A204.1 (cell line): ENCODE results near the gene KCNG2.
"Not testable (repeated sequence)": the region's sequence is repeated elsewhere in the genome, so short reads cannot be mapped to it uniquely, and the experiment has no call there.

Experiments used
- FAIRE-seq: peaks from 2 replicates; lab custom pipeline; 2012; peaks lifted over from hg19 to GRCh38; lab: Jason Lieb, UNC

The KCNG2 gene, protein sequence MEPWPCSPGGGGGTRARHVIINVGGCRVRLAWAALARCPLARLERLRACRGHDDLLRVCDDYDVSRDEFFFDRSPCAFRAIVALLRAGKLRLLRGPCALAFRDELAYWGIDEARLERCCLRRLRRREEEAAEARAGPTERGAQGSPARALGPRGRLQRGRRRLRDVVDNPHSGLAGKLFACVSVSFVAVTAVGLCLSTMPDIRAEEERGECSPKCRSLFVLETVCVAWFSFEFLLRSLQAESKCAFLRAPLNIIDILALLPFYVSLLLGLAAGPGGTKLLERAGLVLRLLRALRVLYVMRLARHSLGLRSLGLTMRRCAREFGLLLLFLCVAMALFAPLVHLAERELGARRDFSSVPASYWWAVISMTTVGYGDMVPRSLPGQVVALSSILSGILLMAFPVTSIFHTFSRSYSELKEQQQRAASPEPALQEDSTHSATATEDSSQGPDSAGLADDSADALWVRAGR

DNA sequence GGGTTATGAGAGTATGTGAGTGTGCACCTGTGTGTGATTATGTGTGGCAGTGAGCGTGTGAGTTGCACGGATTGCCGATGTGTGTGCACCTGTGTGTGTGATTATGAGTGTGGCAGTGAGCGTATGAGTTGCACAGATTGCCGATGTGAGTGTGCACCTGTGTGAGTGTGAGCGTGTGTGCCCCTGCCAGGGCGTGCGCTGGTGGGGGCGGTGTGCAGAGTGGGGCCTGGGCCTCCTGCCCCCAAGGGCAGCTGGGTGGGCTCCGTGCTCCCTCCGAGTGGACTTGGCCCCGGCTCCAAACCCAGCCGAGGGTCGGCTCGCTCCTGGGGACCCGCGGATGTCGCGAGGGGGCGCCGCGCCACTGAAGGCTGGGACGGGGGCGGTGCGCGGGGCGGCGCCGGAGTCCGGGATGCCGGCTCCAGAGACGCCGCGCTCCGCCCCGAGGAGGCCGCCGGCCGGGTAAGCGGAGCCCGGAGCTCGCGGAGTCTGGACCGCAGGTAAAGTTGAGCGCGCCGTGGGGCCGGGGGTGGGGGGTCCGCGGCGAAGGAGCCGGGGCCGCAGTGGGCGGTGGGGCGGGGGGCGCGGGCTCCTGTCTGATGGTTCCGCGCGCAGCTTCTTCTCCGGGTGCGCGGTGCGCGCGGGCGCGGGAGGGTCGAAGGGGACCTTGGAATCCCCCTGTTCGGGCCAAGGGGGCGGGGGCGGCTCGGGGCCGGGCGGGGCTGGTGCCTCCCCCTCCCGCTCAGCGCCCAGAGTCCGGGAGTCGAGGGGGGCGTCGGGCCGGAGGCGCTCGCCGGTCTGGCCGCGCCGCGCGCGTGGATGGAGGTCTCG, at the start of gene KCNG2:
KCNG2 (plus strand) TSS at position 421 of the 828 bp plus-strand sequence. CDS start 65,730 bp downstream, outside the sequence.
- no peak for FAIRE-seq

DNA sequence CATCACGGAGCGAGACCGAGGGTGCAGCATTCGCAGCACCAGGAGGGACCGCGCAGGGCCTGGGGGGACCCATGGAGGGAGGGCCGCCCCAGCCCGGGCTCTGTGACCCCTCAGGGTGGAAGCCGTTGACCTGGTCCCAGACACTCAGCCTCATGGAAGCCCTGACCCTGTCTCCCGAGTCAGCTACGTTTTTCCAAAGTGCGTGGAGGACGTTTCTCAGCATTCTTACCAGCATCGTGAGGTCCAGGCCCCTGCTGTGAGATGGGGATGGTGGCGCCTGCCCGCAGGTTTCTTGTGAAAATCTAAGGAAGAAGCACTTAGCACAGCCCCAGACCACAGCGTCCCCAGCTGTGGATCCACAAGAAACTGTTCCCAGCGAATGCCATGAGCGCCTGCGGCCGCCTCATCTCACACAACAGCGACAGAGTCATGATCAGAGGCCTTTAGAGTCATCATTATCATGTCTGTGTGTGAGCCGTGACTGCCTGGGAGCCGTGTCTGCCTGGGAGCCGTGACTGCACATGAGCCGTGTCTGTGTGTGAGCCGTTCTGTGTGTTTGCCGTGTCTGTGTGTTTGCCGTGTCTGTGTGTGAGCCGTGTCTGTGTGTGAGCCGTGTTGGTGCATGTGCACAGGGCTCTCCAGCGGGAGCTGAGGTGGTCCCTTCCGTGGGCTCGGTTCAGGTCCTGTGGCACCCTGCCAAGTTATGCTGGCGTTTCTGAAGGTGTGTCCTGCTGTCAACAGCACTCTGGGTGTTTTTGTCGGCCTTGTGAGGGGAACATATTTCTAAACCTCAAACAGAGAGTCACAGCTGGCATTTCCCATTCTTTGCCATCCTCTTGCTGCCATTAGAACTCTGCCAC, 49.2 kb upstream of the KCNG2 start:
- FAIRE-seq: no peak

DNA sequence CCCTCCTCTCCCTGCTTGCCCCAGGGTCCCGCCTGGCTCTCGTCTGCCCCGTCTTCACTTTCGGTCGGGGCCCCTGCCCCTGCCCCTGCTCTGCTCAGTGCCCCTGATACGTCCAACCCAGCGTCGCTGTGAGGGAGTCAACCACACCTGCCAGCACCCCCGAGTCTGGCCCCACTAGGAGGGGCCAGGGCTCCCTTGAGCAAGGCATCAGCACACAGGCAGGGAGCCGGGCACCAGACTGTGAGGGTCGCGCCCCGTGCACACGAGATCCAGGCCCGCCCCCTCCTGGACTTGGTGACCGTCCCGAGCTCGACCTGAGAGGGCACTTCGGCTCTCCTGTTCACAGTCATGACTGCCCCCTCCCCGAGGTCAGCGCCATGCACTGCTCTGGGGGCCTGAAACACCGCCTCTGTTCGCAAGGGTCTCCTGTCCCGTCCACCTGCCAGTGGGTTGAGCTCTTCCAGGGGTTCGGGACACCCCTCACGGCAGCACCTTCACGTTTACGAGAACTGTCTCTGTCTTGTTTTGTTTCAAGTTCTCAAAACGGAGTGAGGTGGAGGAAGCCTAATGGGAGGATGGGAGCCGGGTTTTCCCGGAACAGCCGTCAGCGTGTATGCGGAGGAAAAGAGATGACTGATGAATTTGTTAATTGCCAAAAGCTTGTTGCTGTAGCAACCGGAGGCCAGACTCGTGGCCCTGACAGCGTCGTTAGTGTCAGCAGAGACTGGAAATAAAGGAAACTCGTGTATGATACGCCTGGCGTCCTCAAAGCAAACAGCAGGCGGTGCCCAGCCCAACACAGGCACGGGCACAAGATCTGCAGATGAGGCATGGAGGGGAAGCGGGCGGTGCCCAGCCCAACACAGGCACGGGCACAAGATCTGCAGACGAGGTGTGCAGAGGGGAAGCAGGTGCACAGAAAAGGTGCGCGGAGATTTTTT, 48.2 kb upstream of the KCNG2 start:
- FAIRE-seq: no peak

DNA sequence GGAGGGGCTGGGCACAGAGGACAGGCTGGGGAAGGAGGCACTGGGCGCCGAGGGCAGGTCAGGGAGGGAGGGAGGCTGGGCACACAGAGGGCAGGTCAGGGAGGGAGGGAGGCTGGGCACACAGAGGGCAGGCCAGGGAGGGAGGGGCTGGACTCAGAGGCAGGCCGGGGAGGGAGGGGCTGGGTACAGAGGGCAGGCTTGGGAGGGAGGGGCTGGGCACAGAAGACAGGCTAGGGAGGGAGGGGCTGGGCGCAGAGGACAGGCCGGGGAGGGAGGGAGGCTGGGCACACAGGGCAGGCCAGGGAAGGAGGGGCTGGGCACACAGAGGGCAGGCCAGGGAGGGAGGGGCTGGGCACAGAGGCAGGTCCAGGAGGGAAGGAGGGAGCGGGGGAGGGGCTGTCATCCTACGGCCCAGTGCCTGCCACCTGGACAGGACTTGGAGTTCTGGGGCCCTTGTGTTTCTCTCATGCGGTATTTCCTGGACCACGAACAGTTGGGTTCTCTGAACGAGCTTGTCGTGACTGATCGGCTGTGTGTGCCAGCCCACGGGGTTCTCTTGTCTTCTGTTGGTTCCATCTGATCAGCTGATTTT, 46.7 kb upstream of the KCNG2 start:
- no peak for FAIRE-seq

DNA sequence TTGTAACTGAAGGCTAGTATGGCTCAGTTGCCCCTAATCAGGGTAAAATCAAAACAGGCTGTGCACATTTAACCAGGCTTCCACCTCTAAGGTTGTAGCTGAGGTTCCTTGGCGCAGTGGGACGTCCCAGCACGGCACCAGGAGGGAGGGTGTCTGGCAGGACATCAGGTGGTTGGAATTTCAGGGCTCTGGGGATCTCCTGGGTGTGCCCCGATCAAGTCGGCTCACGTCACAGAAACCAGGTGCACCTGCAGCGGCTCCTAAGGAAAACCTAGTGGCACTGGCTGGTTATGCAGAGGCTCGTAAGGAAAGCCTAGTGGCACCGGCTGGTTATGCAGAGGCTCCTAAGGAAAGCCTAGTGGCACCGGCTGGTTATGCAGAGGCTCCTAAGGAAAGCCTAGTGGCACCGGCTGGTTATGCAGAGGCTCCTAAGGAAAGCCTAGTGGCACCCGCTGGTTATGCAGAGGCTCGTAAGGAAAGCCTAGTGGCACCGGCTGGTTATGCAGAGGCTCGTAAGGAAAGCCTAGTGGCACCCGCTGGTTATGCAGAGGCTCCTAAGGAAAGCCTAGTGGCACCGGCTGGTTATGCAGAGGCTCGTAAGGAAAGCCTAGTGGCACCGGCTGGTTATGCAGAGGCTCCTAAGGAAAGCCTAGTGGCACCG, 45.7 kb upstream of the KCNG2 start:
- FAIRE-seq: not testable (repeated sequence)

DNA sequence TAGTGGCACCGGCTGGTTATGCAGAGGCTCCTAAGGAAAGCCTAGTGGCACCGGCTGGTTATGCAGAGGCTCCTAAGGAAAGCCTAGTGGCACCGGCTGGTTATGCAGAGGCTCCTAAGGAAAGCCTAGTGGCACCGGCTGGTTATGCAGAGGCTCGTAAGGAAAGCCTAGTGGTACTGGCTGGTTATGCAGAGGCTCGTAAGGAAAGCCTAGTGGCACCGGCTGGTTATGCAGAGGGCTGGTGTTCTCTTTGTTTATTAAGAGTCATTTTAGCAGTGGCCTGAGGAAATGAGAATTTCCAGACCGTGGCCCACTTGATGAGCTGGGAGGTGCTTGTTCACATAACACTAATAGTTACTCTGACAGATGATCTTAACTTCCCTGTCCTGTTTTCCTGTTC, 44.8 kb upstream of the KCNG2 start:
- FAIRE-seq: not testable (repeated sequence)

DNA sequence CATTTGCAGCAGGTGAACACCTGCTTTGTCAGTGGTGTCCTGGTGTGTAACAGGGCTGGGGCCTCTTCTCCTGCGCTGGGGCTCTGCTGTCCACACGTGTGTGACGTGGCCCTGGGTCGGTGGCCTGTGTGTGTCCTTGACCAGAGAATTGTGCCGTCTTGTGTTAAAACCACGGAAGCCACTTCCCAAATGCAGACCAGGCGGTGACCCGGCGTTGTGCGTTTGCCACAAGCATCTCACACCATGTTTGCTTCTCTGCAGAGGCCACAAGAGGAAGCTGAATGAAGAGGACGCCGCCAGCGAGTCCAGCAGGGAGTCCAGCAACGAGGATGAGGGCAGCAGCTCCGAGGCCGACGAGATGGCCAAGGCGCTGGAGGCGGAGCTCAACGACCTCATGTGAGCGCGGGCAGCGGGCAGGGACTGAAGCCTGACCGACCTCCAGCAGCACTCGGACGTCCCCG, 44.3 kb upstream of the KCNG2 start:
- no peak for FAIRE-seq

DNA sequence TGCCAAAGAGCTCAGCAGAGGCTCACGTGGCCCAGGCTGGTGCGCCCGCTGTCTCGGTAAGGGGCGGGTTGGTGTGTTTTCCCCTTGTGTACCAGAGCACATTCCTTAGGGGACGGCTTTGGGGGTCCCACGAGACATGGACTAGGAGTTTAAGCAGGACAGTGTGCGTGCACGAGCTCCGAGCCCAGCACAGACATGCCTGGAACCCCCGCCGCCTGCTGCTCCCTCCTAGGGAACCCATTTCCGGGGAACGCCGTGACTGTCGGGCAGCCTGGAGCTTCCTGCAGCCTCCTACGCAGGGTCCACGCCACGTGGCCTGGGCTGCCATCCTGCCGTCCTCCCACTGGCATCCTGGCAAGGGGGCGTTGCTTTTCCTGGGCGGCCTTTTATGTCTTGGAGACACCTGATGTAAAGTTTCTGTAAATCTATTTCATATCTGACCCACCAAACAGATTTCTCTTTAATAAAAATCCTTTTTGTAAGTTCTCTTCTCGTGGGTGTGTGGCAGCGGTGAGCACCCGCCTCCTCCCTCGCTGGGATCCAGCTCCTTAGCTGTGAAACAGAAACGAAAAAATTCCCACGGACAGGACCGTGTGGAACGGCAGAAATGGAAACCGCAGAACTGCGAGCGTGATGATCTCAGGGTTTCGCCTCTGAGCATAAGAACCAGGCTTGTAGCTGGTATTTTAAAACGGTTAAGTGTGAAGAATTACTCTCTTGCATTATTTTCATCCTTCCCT, 43.5 kb upstream of the KCNG2 start:
- FAIRE-seq: no peak

DNA sequence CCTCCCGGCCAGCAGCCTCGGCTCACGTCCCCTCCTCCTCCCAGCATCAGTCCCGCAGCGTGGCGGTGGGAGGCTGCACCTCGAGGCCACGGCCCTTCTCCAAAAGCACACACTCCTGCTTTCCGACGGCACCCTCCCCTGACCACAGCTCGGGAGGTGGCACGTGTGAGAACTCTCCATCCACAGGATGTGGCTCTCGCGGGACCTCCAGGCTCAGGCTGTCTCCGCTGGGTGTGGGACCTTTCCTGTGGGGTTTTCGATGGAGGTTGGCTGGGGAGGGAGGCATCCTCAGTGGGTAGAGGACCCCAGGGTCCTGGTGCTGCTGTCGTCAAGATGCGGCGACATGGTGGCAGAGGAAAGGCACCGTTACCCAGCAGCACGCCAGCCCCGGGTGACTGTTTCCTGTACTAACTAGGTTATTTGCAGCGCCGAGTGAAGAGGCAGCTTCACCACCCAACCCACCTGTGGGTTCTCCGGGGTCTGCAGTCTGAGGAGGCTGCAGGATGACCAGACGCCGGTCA, 42.8 kb upstream of the KCNG2 start:
- FAIRE-seq: no peak

DNA sequence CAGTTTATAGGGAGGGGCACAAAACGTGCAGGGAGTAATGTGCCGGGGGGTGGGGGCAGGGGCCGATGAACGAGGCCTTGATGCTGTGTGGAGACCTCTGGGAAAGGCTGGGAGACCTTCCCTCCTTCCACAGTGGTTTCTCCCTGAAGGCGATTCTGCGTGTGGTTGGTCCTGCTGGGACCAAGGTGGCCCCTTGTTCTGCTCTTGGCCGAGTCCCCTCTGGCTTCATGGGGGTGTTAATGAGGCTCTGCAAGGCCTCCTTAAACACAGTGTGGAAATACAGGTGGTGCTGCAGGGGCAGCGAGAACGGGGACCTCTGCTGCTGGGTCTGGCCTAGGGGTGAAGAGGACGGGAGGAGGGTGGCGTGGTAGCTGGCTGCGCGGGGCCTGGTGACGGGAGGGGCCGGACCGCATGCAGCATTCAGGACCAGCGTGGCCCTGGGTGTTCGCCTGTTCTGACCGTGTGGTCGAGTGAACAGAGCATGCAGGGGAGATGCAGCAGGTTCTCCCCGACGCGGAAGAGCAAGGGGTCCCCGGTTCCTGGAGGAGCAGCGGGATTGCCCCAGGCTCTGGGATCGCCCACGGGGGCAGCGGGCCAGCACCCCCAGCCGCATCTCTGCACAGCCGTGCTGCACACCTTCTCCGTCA, 42.1 kb upstream of the KCNG2 start:
- FAIRE-seq: no peak

DNA sequence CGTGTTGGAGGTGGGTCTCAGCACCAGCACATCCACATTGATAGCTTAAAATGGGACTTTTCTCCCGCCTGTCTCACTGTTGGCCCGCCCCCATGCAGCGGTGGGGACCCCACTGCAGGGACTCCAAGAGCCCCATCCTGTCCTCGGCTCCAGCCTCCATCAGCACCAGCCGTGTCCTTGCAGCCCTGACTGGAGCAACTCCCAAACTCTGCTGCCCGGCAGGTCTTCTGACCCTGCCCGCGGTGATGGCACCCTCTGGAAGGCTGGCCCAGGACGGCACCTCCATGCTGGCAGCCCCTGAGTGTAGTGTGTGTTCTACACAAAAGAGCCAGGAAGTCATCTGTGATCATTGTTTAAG, 41.6 kb upstream of the KCNG2 start:
- no peak for FAIRE-seq

DNA sequence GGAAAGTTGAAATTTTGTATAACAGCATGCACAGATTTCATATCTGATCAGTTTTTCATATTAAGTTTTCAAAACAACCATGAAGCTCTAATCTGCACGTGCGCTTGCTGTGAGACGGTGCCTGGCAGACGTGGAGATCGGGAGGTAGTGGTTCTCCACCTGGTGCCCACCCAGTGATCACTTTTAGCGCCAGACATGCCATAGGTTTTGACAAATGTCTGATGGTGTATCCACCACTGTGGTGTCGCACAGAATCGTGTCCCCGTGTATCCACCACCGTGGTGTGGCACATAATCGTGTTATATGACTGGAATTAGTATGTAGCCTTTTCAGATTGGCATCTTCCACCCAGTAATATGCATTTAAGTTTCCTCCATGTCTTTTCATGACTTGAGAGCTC, 40.9 kb upstream of the KCNG2 start:
- FAIRE-seq: no peak

DNA sequence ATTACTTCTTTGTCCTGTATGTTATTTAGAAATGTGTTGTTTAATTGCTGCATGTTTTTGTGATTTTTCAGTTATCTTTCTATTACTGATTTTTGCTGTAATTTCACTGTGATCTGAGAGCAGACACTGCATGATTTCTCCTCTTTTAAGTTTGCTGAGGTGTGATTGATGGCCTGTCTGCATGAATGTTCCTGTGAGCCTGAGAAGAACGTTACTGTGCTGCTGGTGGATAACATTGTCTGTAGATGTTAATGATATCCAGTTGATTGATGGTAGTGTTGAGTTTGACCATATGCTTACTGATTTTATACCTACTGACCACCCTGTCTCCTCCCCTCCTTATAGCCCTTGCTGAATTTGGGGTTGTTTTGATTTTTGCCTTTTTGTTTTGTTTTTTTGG, 37.4 kb upstream of the KCNG2 start:
- FAIRE-seq: no peak

DNA sequence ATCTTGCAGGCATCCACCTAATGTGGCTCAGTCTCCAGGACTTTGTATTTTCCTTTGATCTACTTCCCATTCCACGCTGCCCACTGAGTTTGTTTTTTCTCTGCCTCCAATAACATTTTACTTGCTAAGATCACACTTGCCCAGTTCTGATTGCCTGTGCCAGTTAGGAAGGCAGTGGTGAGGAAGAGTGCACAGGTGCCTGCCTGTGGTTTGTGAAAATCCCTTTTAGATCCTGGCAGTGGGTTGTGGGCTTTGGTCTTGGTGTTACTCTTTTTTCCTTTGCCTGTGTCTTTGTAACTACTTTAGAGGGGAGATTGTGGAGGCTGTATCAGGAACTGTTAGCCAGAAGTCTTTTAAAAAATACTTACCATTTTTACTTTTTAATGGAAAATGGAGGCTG, 36.9 kb upstream of the KCNG2 start:
- FAIRE-seq: no peak

DNA sequence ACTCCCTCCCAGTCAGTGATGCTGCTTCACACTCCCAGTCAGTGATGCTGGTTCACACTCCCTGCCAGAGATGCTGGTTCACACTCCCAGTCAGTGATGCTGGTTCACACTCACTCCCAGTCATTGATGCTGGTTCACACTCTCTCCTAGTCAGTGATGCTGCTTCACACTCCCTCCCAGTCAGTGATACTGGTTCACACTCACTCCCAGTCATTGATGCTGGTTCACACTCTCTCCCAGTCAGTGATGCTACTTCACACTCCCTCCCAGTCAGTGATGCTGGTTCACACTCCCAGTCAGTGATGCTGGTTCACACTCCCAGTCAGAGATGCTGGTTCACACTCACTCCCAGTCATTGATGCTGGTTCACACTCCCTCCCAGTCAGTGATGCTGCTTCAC, 34.3 kb upstream of the KCNG2 start:
- no peak for FAIRE-seq

DNA sequence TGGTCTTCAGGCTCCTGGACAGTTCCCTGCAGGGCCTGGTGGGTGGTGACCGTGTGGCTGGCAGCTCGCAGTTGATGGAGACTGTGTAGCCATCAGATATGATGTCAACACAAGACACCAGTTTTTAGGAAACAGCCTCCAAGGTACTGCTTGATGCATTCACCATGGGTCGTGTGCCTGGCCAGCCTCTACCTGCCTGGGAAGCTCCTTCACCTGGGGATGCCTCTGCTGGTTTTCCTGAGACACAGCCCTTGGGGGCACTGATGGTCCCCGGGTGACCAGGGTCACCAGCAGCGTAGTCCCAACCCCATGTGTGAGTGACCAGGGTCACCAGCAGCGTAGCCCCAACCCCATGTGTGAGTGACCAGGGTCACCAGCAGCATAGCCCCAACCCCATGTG, 33.6 kb upstream of the KCNG2 start:
- FAIRE-seq: no peak

DNA sequence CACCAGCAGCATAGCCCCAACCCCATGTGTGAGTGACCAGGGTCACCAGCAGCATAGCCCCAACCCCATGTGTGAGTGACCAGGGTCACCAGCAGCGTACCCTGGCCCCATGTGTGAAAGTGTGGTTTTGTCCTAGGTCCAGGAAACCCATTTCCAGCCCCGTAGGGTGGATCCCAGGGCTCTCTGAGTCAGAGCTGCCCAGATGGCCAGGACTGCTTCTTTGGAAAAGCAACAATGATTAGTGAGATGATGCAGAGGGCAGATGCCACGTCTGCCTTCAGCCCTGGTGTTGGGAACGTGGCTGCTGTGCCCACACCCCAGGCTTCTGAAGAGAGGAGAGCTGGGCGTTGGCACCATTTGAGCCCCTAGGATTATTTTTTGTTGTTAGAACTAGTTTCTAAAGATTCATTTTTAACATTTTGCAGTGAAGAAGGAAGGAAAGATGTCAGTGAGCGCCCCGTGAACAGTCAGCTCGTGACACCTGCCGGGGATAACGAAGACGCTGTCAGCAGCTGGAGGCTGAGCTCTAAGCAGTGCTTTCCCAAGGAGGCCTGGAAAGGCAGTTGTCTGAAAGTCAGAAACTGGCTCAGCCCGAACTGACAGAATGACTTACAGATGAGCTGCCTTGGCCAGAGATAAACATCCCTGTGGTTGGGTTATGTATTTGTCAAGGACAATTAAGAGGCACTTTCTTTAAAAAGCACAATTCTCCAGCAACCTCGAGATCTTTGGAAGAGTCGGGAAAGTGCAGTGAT, 32.1 kb upstream of the KCNG2 start:
- no peak for FAIRE-seq

DNA sequence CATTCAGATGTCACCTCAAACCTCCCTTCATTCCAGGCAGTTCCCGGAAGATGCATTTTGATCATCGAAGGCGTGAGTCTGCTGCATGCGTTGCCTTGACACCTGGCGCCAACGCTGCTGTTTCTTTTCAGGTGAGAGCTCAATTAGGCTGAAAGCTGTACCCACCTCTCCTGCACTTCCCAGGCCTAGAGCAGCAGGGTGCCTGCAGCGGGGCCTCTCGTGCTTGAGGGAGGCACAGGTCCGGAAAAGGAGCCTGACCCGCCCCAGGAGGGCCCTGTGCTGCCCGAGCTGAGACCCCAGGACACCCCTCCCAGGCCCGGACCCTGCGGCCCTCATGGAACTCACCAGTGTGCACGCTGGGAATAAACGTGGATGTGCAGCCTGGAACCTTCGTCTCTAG, 31.4 kb upstream of the KCNG2 start:
- FAIRE-seq: no peak
